ENCODE data around the gene PLAGL2. TPM values are rescaled to one million over a fixed set of nuclear protein-coding genes. Genes with fewer than 3 reads are reported as not detected.

The PLAGL2 gene
- total RNA-seq, 1 experiment from 2014 or later, result 21.4 TPM

GRCh38 chr20:32157611-32158010, 49.9 kb downstream of the PLAGL2 start (continued):
- TF ChIP-seq OVOL2 (CRISPR knock-in tag; IDR thresholded peaks at IDR 0.05; ENCODE audit: borderline replicate concordance), result no peak

GRCh38 chr20:32155017-32155981, 52.2 kb downstream of the PLAGL2 start:
- ChIA-PET CTCF (interaction anchor here (1.3 kb wide), 1 partner anchor 50 kb away, joined by 3 read pairs; no protein-coding TSS in a partner anchor), POLR2A (no interaction called here)
- Mint-ChIP-seq H3K4me3 (no peak overlapping the region), H3K27me3 (ENCODE audit: low read depth) (no peaks in the 10 kb centered on the region), H3K9me3 (no peaks in the 10 kb centered on the region), H3K36me3 (peaks cover 51% of the 10 kb centered on the region), H3K27ac (peak overlapping the region; percentile 47), H3K4me1 (no peaks in the 10 kb centered on the region)
- peak; percentile 70 for DNase-seq (ENCODE audit: low spot score)
- TF ChIP-seq HMGXB4 (CRISPR knock-in tag; IDR thresholded peaks at IDR 0.05) (no peak), PREB (CRISPR knock-in tag; IDR thresholded peaks at IDR 0.05; ENCODE audit: borderline replicate concordance) (no peak), SOX15 (CRISPR knock-in tag; IDR thresholded peaks at IDR 0.05) (no peak), ZNF121 (CRISPR knock-in tag; IDR thresholded peaks at IDR 0.05) (no peak), USF1 (CRISPR knock-in tag; IDR thresholded peaks at IDR 0.05) (no peak), ZNF263 (CRISPR knock-in tag; IDR thresholded peaks at IDR 0.05; ENCODE audit: low read depth) (no peak), GTF2I (CRISPR knock-in tag; conservative IDR thresholded peaks at IDR 0.05) (no peak), ATF3 (CRISPR knock-in tag; conservative IDR thresholded peaks at IDR 0.05) (no peak), KAT7 (CRISPR knock-in tag; IDR thresholded peaks at IDR 0.05; ENCODE audit: borderline replicate concordance) (no peak), PRDM15 (CRISPR knock-in tag; IDR thresholded peaks at IDR 0.05) (no peak), ZNF671 (CRISPR knock-in tag; IDR thresholded peaks at IDR 0.05) (no peak), NR1H2 (CRISPR knock-in tag; IDR thresholded peaks at IDR 0.05) (no peak)
- peak; percentile 91 for ATAC-seq

- ChIA-PET CTCF (no interaction called here), POLR2A (no interaction called here)
- no peak overlapping the region for H3K27ac Mint-ChIP-seq
- peaks cover 53% of the 10 kb centered on the region for H3K36me3 Mint-ChIP-seq
- DNase-seq (ENCODE audit: low spot score), result no peak
- no peaks in the 10 kb centered on the region for H3K9me3 Mint-ChIP-seq
- H3K27me3 Mint-ChIP-seq (ENCODE audit: low read depth), result no peaks in the 10 kb centered on the region
- no peaks in the 10 kb centered on the region for H3K4me1 Mint-ChIP-seq
- no peak for ATAC-seq
- H3K4me3 Mint-ChIP-seq, result no peak overlapping the region
- TF ChIP-seq NR3C1 (CRISPR knock-in tag; conservative IDR thresholded peaks at IDR 0.05; ENCODE audit: low read depth) (no peak), ZNF512 (CRISPR knock-in tag; IDR thresholded peaks at IDR 0.05; ENCODE audit: borderline replicate concordance) (no peak), ZNF281 (CRISPR knock-in tag; IDR thresholded peaks at IDR 0.05) (no peak), ZNF232 (CRISPR knock-in tag; IDR thresholded peaks at IDR 0.05) (no peak), ATF1 (CRISPR knock-in tag; IDR thresholded peaks at IDR 0.05) (no peak), SP1 (CRISPR knock-in tag; conservative IDR thresholded peaks at IDR 0.05) (no peak), ZNF121 (CRISPR knock-in tag; IDR thresholded peaks at IDR 0.05) (no peak), ZNF416 (CRISPR knock-in tag; IDR thresholded peaks at IDR 0.05) (no peak), ELF4 (CRISPR knock-in tag; IDR thresholded peaks at IDR 0.05; ENCODE audit: low read depth) (no peak)
These were observed 53.8 kb downstream of the PLAGL2 start for GRCh38 chr20:32153771-32154170.
